ENCODE results near the gene GSDME.

DNA sequence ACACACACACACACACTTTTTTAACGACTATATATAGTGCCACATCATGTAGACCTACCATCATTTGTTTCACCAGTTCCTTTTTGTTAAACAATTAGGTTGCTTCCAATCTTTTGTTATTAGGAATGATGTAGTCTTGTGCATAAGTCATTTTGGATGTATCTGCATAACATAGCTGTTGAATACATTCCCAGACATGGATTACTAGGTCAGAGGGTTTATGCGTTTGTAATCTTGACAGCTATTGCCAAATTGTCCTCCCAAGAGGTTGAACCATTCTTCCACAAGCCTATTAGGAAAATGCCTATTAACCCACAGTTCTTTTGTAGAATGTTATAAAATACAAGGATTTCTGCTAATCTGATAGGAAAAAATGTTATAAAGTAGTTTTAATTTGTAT is 96.7 kb downstream of the GSDME start:
- TF ChIP-seq, protein P1, sequence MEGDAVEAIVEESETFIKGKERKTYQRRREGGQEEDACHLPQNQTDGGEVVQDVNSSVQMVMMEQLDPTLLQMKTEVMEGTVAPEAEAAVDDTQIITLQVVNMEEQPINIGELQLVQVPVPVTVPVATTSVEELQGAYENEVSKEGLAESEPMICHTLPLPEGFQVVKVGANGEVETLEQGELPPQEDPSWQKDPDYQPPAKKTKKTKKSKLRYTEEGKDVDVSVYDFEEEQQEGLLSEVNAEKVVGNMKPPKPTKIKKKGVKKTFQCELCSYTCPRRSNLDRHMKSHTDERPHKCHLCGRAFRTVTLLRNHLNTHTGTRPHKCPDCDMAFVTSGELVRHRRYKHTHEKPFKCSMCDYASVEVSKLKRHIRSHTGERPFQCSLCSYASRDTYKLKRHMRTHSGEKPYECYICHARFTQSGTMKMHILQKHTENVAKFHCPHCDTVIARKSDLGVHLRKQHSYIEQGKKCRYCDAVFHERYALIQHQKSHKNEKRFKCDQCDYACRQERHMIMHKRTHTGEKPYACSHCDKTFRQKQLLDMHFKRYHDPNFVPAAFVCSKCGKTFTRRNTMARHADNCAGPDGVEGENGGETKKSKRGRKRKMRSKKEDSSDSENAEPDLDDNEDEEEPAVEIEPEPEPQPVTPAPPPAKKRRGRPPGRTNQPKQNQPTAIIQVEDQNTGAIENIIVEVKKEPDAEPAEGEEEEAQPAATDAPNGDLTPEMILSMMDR (IDR thresholded peaks at IDR 0.05; ENCODE audit: low read depth, low read length, missing input control) = no peak
- TF ChIP-seq TAF1 (conservative IDR thresholded peaks at IDR 0.05) (no peak), YY1 (IDR thresholded peaks at IDR 0.05) (no peak), RAD21 (IDR thresholded peaks at IDR 0.05) (no peak), JUND (IDR thresholded peaks at IDR 0.05) (no peak), GABPA (IDR thresholded peaks at IDR 0.05 in 1 of 2, conservative IDR thresholded peaks at IDR 0.05 in 1 of 2) (no peak), EGR1 (IDR thresholded peaks at IDR 0.05; ENCODE audit: low read depth in 2 of 2) (no peak)
- TF ChIP-seq, protein P2, sequence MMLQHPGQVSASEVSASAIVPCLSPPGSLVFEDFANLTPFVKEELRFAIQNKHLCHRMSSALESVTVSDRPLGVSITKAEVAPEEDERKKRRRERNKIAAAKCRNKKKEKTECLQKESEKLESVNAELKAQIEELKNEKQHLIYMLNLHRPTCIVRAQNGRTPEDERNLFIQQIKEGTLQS (IDR thresholded peaks at IDR 0.05) = no peak
- TF ChIP-seq, protein P3, sequence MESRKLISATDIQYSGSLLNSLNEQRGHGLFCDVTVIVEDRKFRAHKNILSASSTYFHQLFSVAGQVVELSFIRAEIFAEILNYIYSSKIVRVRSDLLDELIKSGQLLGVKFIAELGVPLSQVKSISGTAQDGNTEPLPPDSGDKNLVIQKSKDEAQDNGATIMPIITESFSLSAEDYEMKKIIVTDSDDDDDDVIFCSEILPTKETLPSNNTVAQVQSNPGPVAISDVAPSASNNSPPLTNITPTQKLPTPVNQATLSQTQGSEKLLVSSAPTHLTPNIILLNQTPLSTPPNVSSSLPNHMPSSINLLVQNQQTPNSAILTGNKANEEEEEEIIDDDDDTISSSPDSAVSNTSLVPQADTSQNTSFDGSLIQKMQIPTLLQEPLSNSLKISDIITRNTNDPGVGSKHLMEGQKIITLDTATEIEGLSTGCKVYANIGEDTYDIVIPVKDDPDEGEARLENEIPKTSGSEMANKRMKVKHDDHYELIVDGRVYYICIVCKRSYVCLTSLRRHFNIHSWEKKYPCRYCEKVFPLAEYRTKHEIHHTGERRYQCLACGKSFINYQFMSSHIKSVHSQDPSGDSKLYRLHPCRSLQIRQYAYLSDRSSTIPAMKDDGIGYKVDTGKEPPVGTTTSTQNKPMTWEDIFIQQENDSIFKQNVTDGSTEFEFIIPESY (IDR thresholded peaks at IDR 0.05) = no peak
- TF ChIP-seq, protein P4, sequence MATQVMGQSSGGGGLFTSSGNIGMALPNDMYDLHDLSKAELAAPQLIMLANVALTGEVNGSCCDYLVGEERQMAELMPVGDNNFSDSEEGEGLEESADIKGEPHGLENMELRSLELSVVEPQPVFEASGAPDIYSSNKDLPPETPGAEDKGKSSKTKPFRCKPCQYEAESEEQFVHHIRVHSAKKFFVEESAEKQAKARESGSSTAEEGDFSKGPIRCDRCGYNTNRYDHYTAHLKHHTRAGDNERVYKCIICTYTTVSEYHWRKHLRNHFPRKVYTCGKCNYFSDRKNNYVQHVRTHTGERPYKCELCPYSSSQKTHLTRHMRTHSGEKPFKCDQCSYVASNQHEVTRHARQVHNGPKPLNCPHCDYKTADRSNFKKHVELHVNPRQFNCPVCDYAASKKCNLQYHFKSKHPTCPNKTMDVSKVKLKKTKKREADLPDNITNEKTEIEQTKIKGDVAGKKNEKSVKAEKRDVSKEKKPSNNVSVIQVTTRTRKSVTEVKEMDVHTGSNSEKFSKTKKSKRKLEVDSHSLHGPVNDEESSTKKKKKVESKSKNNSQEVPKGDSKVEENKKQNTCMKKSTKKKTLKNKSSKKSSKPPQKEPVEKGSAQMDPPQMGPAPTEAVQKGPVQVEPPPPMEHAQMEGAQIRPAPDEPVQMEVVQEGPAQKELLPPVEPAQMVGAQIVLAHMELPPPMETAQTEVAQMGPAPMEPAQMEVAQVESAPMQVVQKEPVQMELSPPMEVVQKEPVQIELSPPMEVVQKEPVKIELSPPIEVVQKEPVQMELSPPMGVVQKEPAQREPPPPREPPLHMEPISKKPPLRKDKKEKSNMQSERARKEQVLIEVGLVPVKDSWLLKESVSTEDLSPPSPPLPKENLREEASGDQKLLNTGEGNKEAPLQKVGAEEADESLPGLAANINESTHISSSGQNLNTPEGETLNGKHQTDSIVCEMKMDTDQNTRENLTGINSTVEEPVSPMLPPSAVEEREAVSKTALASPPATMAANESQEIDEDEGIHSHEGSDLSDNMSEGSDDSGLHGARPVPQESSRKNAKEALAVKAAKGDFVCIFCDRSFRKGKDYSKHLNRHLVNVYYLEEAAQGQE (IDR thresholded peaks at IDR 0.05) = no peak

Measured in liver (tissue), 3 donors.